GM21737 (cell line): ENCODE results near the gene SCGB3A2.

Source experiments
- ATAC-seq: cut with Tn5 transposase; IDR thresholded peaks from one replicate; pipeline ENCODE4 v1.9.1; 2021; ENCODE audit warnings: mild to moderate bottlenecking, moderate library complexity; ENCODE audit not compliant: unreplicated experiment

Gene SCGB3A2

GRCh38 chr5:147902609-147903115 lies 24.2 kb downstream of the SCGB3A2 start:
- no peak for ATAC-seq

- ATAC-seq: no peak
Observed at GRCh38 chr5:147904110-147904509, 25.6 kb downstream of the SCGB3A2 start.

- ATAC-seq: no peak
Observed at GRCh38 chr5:147906326-147907095, 28.0 kb downstream of the SCGB3A2 start, which contains the start of gene C5orf46. TSS of gene C5orf46 (minus strand) at chr5:147906538. CDS start at chr5:147906501, 37 bp downstream.

GRCh38 chr5:147911427-147911826 lies 32.9 kb downstream of the SCGB3A2 start:
- no peak for ATAC-seq

GRCh38 chr5:147912011-147912410 lies 33.5 kb downstream of the SCGB3A2 start:
- no peak for ATAC-seq

GRCh38 chr5:147913786-147914185 lies 35.3 kb downstream of the SCGB3A2 start:
- no peak for ATAC-seq

- no peak for ATAC-seq
Observed at GRCh38 chr5:147918101-147918685, 39.7 kb downstream of the SCGB3A2 start.

- no peak for ATAC-seq
Observed at GRCh38 chr5:147918899-147919298, 40.4 kb downstream of the SCGB3A2 start.

- ATAC-seq: no peak
Observed at GRCh38 chr5:147920420-147921030, 42.0 kb downstream of the SCGB3A2 start.

- no peak for ATAC-seq
Observed at GRCh38 chr5:147921136-147921535, 42.6 kb downstream of the SCGB3A2 start.

GRCh38 chr5:147925020-147925419 lies 46.5 kb downstream of the SCGB3A2 start:
- no peak for ATAC-seq

- ATAC-seq: no peak
Observed at GRCh38 chr5:147927901-147928300, 49.4 kb downstream of the SCGB3A2 start.

GRCh38 chr5:147930769-147931168 lies 52.3 kb downstream of the SCGB3A2 start:
- no peak for ATAC-seq
